ENCODE results near the gene HNRNPK.

DNA sequence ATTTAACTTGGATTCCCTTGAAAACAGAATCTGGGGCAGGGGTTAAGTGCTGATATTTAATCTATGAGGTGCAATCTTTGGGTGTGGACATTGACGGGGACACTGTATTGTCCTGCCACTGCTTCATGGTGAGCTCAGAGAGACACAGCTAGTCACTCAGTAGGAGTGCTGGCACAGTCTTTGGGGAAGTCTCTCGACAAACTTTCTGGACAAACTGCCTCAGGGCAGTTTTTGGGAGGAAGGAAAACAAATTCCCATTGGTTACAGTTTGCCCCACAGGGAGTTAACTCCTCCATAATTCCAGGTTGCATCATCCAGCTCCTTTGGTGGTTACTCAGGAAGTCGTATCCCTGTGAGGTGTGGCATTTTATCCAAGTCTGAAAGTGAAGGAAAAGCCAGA, 17.9 kb downstream of the HNRNPK start:
- TF ChIP-seq, protein P1, sequence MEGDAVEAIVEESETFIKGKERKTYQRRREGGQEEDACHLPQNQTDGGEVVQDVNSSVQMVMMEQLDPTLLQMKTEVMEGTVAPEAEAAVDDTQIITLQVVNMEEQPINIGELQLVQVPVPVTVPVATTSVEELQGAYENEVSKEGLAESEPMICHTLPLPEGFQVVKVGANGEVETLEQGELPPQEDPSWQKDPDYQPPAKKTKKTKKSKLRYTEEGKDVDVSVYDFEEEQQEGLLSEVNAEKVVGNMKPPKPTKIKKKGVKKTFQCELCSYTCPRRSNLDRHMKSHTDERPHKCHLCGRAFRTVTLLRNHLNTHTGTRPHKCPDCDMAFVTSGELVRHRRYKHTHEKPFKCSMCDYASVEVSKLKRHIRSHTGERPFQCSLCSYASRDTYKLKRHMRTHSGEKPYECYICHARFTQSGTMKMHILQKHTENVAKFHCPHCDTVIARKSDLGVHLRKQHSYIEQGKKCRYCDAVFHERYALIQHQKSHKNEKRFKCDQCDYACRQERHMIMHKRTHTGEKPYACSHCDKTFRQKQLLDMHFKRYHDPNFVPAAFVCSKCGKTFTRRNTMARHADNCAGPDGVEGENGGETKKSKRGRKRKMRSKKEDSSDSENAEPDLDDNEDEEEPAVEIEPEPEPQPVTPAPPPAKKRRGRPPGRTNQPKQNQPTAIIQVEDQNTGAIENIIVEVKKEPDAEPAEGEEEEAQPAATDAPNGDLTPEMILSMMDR (IDR thresholded peaks at IDR 0.05; ENCODE audit: insufficient read depth, low read length, poor library complexity, severe bottlenecking): no peak
- no peak for TF ChIP-seq EZH2phosphoT487 (conservative IDR thresholded peaks at IDR 0.05; ENCODE audit: low read length)

Measured in SU-DHL-6 (cell line).